GM18502 (cell line): Measurements from ENCODE around the gene DIP2C.
"Not testable (repeated sequence)": the region's sequence is repeated elsewhere in the genome, so short reads cannot be mapped to it uniquely, and the experiment has no call there.

Source experiments
- ATAC-seq: cut with Tn5 transposase; IDR thresholded peaks from one replicate; pipeline ENCODE4 v1.9.1; 2021; ENCODE audit warnings: mild to moderate bottlenecking; ENCODE audit not compliant: unreplicated experiment, poor library complexity

DIP2C gene

DNA sequence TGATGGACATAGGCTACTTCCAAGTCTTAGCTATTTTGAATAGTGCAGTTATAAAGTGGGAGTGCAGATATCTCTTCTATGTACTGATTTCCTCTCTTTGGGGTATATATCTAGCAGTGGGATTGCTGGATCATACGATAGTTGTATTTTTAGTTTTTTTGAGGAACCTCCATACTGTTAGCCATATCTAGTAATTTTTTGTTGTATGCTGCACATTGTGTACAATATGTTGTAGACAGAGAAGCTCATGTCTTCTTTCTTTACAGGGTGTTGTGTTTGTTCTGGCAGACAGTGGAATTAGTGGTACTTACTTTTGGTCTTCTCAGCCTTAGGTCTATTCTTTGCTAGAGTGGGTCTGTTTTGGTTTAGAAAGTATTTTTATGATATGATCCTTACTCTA, 13.7 kb upstream of the DIP2C start:
- ATAC-seq, result no peak

DNA sequence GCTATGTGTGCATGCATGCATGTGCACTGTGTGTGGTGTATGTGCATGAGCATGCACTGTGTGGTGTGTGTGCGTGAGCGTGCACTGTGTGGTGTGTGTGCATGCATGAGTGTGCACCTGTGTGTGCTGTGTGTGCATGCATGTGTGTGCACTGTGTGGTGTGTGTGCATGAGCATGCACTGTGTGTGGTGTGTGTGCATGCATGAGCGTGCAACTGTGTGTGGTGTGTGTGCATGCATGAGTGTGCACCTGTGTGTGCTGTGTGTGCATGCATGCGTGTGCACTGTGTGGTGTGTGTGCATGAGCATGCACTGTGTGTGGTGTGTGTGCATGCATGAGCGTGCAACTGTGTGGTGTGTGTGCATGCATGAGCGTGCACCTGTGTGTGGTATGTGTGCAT, 10.7 kb upstream of the DIP2C start:
- ATAC-seq, result not testable (repeated sequence)

DNA sequence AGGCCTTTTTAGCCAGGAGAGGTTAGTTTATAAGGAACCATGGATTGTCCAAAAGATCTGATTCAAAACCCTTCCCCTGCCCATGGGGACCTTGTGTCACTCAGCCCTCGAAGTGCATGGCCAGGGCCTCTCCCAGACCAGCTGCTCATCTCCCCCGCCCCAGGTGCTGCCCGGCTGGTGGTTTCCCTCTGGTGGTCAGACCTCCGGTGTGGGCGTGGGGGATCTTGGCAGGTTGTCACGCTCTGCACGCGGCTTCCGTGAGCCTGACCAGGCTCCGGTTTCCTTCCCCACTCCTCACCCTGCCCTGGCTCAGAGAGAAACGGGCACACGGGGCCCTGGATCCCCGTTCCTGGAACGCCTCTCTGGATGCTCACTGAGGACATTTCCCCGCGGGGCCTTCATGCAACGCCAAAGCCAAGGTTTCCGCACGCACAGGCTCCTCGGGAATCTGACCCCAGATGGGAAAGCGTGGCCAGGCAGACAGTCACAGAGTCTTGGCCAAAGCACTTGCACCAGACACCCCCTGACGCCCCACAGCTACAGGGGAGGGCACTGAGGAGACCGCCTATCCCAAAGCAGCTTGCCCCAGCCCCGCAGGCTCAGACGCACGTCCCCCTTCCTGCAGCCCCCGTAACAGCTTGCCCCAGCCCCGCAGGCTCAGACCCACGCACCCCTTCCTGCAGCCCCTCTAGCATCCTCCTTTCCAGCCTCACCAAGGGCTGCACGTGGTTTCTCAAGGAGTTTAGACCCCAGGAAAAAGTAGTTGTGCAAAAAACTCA, 7.8 kb upstream of the DIP2C start:
- no peak for ATAC-seq

DNA sequence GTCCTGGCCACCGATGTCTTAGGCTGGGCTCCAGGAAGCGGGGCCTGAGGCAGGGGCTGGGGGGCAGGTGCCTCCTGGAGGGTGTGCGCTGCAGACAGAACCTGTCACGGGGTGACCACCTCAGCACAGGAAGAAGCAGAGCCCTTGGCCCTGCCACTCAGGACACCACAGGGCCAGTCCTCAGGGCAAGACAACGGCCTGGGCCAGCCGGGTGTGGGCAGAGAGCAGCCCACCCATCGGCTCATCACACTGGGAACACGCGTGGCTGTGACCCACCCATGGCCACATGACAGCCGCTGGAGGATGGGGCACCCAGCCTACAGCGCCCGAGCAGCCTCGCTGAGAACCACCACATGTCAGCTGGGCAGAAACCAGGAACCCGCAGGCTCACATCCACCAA, 5.9 kb upstream of the DIP2C start:
- no peak for ATAC-seq

DNA sequence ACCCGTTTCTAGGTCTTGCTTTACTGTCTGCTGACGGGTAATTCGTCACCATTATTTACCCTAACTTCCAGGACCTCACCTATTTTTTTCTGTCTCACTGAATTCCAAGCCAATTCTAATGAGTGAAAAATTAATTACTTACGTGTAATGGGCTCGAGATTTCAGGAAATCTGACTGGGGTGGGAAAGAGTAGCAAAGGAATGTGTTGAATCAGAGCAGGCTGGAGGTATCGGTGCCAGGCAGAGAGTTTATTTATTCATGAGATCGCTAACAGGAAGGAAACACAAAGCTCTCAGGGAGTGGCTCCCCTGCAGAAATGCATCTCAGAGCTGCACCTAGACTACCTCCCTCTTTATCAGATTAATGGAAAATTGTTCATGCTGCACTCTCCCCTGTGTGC, 4.0 kb upstream of the DIP2C start:
- no peak for ATAC-seq

DNA sequence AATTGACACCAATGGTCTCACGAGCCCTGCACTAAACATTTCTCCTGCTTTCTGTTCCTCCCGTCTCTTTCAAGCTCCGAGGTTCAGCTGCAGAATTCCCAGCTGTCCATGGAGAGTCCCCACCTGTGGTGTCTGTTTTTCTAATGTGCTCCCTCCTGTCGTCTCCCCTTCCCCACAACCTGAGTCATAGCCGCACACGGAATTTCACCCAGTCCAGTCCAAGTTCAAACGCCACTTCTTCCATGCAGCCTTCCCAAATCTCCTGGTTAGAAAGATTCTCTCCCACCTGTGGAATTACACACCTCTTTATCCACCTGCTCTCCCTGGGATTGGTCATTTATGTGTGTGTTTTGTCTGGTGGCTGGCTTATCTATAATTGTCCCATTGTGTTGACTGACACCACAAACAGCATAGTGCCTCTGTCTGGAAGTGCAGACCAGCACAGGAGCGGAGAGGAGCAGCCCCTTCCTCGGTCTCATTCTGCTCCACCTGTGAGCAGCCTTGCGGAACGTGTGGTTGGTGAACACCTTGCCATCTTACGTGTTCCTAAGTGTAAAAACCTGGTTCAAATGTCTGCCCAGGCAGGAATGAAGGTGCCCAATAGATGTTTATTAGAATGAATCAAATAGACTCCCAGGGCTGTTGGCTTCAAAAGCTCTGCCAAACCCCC, 3.3 kb upstream of the DIP2C start:
- no peak for ATAC-seq

DNA sequence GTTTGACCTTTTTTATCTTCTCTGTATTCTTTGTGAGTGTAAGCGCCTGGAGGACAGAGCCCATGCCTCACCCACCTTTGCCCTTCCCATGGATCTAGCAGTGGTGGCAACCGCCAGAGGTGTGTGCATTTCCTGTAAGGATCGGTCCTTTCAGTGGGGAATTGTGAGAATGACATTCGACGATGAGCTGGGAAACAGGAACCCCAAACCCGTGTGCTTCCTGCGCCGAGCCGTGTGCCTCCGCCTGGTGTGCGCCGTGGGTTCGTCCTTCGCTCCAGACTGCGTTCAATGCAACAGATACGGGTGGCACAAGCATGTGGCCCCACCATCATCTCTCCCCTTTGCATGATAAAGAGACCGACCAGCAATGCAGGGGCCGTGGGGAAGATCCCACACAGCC, 1.7 kb upstream of the DIP2C start:
- no peak for ATAC-seq

DNA sequence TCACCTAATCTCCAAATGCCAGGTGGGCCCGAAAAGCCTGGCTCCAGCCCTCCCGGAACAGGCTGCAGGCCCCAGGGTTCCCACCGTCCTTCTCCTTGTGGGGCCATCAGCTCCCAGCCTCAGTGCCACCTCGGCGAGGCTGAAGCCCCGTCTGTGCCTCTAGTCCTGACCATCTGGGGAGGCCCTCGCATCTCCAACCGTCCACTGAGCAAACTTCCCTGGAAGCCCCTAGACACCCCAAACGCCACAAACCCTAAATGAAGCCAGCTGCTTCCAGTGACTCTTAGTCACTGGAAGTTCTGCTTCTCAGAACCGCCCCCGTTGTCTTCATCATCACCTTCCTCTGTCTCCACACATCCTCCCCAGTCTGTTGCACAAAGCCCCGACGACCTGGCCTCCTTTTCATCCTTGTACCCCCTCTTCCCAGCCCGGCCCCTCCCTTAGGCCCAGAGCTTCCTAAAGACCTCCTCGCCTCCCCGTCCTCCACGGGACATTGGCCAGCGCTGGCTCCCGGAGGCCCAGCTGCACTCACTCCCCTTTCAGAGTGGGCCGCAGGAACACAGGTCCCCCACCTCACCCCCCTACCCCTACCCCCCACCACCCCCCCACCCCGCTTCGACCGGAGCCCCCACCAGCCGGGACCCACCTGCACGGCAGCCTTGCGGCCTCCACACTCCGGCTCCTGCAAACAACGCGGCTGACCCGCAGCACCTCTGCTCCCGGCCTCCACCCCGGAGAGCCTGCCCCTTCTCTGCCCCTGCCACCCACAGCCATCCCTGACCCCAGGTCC, 1.1 kb upstream of the DIP2C start:
- no peak for ATAC-seq

DNA sequence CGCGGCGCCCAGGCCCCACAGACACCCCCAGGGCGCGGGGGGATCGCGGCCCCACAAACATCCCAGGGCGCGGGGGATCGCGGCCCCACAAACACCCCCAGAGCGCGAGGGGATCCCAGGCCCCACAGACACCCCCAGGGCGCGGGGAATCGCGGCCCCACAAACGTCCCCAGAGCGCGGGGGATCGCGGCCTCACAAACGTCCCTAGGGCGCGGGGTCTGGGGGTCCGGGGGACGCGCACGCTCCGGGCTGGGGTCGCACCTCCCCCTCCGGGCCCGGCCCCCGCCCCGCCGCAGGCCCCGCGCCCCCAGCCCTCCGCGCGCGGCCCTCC, 382 bp downstream of the DIP2C start:
- no peak for ATAC-seq

DNA sequence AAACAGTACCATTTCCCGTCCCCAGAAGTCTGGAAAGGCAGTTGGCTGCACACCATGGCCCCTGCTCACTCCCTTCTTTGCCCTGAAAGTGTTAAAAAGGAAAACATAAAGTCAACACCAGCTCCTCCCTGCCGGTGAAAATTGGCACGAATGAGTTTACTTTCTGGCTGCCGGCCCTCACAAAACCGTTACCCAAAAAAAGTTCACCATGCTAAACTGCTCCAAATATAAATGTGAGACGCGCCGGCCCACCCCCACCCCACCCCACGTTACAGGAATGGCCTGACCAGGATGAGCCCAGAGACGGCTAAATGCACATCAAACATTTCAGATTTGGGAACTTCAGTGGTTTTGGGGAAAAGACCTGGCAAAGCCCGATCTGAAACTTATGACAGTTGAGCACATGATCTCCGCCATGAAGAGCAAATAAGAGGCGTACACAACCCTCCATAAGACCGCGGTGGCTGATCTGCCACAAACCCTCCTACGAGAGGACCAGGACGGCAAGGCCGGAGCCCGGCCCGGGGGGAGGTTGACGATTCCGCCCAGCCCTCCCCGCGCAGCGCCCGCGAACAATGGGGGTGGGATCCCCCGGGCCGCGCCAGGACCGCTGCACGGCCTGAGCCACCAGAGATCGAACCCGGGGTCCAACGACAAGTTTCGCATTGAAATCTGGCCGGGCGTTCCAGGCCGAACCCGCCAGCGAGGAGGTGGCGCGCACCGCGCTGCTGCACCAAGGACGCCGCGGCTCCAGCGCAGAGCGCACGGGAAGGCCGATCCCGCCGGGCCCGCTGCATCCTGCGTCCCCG, 952 bp downstream of the DIP2C start:
- ATAC-seq, result no peak

DNA sequence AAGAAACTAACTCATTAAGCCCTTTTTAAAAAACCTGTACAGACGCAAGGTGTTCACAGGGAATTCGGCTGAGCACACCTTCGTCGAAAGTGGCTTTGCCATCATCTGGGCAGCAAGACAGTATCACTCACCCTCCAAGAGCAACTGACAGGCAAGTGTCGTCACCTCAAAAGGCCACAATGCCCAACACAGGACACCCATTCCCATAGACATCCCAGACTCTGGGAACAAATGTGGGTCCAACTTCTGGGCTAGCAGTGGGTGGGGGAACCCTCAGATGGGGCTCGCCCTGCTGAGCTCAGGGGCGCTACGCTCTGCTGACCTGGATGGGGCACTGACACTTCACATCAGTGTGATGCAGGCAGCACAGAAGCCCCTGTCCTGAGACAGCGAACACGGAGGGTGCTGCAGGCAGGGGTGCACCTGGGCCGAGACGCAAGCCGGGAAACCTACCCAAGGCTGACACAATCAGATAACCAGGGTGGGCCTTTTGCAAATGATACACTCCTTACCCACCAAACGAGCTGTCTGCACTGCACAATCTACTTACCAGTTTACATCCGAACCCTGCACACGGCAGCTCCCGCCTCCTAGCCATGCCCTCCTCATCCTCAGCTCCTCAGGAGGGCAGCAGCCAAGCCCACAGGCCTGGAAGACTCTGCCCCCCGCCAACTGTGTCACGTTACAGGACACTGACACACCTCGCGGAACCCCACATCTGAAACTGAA, 1.7 kb downstream of the DIP2C start:
- ATAC-seq, result no peak

DNA sequence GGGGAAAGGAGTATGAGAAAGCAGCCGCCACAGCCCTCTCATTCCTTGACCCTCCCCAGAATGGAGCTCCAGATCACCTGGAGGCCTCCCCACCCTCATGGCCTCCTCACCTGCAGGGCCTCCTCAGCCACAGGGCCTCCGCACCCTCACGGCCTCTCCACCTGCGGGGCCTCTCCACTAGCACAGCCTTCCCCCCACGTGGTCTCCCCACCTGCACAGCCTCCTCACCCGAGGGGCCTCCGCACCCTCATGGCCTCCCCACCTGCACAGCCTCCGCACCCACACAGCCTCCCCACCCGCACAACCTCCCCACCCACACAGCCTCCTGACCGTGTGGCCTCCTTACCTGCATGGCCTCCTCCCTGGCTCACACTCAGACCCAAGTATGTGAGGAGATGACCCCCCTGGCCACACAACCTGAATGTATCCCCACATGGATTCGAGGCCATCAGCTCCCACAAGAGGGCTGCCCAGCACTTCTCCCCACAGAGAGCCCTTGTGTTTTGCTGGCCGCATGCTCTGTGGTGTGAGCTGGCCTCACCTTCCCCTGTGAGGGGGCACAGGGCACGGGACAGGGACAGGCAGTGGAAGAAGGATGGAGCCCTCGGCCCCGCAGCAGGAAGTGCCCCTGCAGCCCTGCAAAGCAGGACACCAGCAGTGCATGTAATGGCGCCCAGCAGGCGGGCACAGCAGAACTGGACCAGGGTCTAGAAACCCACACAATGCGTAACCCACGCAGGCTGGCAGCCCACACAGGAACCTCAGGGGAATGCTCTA, 3.1 kb downstream of the DIP2C start:
- no peak for ATAC-seq

DNA sequence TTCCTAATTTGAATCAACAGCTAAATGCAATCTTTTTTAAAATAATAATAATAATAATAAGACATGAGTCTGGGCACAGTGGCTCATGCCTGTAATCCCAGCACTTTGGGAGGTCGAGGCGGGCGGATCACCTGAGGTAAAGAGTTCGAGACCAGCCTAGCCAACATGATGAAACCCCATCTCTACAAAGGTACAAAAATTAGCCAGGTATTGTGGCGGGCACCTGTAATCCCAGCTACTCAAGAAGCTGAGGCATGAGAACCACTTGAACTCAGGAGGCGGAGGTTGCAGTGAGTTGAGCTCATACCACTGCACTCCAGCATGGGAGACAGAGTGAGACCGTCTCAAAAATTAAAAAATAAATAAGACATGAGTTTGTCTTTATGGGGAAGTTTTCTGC, 3.9 kb downstream of the DIP2C start:
- ATAC-seq, result no peak

DNA sequence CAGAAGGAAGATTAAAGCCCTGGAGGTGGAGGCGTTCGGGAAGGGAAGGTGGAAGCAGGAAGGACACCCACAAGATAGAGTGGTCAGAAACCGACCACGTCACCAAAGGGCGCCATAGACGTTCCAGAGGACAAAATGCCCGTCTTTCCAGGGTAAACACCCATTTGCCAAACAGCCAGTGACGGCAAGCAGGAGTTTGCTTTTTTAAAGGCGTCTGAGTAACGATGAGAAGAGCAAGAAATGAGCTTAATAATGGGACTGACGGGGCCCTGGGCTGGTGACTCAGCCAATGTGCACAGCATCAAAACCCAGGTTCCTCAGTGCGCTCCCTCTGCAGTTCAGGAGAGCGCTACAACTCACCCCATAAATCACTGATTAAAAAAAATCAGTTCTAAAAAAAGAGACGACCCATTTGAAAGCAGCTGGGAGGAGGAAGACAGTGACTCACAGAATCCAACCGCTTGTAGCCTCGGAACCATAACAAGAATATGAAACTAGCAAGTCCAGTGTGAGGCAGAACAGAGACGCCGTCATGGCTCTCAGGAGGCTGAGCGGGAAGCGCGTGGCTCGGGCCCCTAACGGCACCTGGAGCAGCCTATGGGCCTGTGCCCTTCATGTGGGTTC, 5.9 kb downstream of the DIP2C start:
- no peak for ATAC-seq

DNA sequence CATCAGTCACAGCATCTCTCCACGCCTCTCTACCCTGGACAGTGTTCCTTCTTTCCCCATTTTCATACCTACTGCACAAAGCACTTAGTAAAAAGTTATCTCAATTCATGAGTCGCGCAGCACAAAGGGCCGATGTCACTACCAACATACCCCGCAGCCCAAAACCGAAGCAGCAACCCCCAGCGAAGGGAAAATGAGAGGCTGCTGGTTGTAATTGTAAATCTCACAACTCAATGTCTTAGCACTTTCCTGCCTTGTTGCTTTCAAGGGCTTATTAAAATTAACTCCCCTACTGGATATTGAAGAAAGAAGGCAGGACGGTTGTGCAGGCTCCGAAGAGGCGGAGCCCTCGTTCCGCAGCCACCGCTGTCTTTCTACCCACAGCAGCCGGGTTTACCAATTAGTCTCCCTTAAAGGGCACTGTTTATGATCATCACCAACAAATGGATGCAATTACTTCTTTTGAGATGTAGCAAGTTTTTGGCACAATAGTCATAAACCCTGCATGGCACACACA, 6.5 kb downstream of the DIP2C start:
- no peak for ATAC-seq

DNA sequence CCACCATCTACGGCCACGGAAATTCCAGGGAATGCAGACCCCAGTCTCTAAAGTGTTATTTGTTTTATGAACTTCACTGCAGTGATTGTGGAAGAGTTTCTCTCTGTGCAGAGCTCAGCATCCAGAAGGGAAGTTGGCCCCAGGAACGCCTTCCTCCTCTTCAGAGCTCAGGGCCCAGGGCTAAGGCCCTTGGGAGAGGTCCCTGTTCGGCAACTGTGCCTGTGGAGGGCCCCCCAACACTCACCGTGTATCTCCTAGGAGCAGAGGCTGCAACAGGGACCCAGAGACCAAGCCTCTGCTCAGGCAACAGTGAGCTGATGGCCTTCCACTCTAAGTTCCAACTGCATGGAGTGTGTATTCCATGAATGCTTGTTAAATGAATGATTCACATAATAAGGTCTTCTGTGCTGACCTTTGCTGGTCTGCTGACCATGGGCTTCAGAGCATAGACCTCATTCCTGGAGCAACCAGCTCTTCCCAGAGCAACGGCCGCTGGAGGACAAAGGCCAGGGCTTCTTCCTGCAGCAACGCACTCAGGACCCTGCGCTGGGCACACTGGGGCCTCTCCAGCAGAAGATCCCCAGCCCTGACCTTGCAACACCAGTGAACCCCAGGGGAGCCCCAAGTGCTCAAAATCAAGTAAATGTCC, 7.7 kb downstream of the DIP2C start:
- no peak for ATAC-seq

DNA sequence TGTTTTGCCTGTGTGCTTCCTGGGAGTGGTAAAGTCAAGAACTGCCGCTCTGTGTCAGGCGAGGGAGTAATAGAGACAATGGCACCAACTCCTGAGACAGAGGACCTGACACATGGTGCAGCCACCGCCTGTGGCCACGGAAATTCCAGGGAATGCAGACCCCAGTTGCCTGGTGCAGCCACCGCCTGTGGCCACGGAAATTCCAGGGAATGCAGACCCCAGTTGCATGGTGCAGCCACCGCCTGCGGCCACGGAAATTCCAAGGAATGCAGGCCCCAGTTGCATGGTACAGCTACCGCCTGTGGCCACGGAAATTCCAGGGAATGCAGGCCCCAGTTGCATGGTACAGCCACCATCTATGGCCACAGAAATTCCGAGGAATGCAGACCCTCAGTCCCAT, 8.7 kb downstream of the DIP2C start:
- no peak for ATAC-seq

DNA sequence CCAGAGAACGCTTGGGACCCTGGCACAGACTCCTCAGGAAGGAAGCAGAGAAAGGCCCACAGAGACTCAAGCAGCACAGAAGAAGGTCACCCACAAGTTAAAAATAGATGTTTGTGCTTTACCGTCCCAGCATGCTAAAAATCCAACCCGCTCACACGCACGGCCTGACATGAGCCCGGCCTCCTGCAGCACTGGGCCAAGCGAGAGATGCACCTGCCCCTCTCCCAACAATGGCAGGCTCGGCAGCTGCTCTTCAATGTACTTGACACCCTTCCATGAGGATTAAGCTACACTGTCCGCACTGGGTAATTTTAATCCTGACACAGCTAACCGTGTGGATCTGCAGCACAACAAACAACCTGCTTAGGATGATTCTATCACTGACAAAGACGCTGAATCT, 9.3 kb downstream of the DIP2C start:
- no peak for ATAC-seq
